H7 (cell line): ENCODE data around the gene KLHL14. TPM values are rescaled to one million over a fixed set of nuclear protein-coding genes. Genes with fewer than 3 reads are reported as not detected.
A peak's percentile ranks its signal among the peaks of the same experiment; 100 is the strongest.
"Not testable (repeated sequence)": the region's sequence is repeated elsewhere in the genome, so short reads cannot be mapped to it uniquely, and the experiment has no call there.

Source experiments
- DNase-seq: peaks from one replicate; pipeline ENCODE4 v3.0.0; 2012
- H3K27me3 ChIP-seq: 2 replicates; pipeline ENCODE4 v1.6.0; 2011; ENCODE audit warnings: mild to moderate bottlenecking, low read length; ENCODE audit not compliant: control insufficient read depth, insufficient read depth
- H3K36me3 ChIP-seq: replicated peaks from 2 replicates; pipeline ENCODE4 v1.5.1; 2011; ENCODE audit warnings: low read length; ENCODE audit not compliant: control insufficient read depth, insufficient read depth
- H3K4me3 ChIP-seq: 2 replicates; pipeline ENCODE4 v1.5.1; 2011; ENCODE audit warnings: low read depth, mild to moderate bottlenecking, control low read depth, low read length, moderate library complexity; ENCODE audit not compliant: insufficient read depth
- total RNA-seq: library from RNA; depleted of rRNA; stranded (reverse); fragments of >200 nt; shearing (Covaris generic); gene quantifications from 2 replicates; pipeline ENCODE4 v1.2.3, GENCODE V29; 2014

KLHL14 gene
- total RNA-seq, 1 experiment from 2014 or later, result 2.5 TPM

GRCh38 chr18:32670727-32671126, 102.1 kb downstream of the KLHL14 start:
- DNase-seq, result no peak
- no peaks in the 10 kb centered on the region for H3K36me3 ChIP-seq
- no peaks in the 10 kb centered on the region for H3K27me3 ChIP-seq
- no peak overlapping the region for H3K4me3 ChIP-seq

GRCh38 chr18:32669549-32670165, 103.2 kb downstream of the KLHL14 start:
- Histone ChIP-seq H3K36me3 (no peaks in the 10 kb centered on the region), H3K27me3 (no peaks in the 10 kb centered on the region), H3K4me3 (no peak overlapping the region)
- DNase-seq, result peak; percentile 4

DNA sequence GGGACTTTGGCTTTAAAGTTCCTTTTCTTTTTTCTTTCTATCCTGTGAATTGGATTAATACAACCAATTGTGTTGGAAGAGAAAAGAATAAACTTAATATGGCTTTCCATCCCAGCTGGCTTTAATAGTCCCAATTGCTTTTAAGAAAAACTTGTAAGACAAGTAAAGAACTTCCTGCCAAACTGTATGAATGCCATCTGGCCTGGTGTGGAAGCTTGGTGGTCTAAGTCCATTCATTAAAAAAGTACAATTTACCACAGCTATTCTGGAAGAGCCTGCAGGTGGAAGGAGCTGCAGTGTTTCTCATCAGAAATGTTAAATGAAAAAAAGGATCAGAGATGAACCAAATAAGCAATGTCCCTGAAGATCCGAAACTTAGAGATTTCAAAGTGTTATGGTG, 103.9 kb downstream of the KLHL14 start:
- no peaks in the 10 kb centered on the region for H3K27me3 ChIP-seq
- no peaks in the 10 kb centered on the region for H3K36me3 ChIP-seq
- H3K4me3 ChIP-seq, result no peak overlapping the region
- DNase-seq, result no peak

GRCh38 chr18:32661486-32662299, 111.1 kb downstream of the KLHL14 start:
- H3K27me3 ChIP-seq, result no peaks in the 10 kb centered on the region
- DNase-seq, result no peak
- no peak overlapping the region for H3K4me3 ChIP-seq
- no peaks in the 10 kb centered on the region for H3K36me3 ChIP-seq

DNA sequence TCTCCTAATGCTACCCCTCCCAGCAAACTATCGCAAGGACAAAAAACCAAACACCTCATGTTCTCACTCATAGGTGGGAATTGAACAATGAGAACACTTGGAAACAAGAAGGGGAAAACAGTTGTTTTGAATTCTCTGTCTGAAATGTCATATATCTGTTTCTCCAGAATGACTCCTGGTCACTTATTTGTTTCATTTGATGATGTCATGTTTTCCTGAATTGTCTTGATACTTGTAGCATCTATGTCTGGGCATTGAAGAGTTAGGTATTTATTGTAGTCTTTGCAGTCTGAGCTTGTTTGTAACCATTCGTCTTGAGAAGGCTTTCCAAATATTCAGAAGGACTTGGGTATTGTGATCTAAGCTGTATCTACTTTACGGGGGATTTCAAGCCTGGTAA, 118.3 kb downstream of the KLHL14 start:
- H3K27me3 ChIP-seq, H3K36me3 ChIP-seq, H3K4me3 ChIP-seq, DNase-seq: not testable (repeated sequence)

GRCh38 chr18:32637659-32638058, 135.2 kb downstream of the KLHL14 start:
- H3K27me3 ChIP-seq, H3K4me3 ChIP-seq, DNase-seq, H3K36me3 ChIP-seq: not testable (repeated sequence)

DNA sequence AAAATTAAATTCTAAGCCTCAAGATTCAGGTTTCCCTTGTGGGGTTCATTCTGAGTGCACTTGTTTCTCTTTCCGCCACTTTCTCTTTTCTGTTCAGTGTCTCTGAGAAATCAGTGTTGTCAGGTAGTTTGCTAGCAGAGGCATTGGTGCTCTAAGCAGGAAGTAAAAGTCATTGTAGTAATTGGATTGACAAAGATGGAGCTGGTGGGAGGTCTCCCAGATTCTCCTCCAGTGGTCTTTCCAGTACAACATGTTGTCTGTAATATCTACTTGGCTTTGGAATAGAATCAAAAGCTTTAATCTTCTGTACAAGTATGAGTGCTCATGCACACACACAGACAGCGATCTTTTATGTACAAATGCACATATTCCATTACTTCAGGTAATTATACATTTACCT, 135.6 kb downstream of the KLHL14 start:
- Histone ChIP-seq H3K36me3 (no peaks in the 10 kb centered on the region), H3K4me3 (no peak overlapping the region), H3K27me3 (no peaks in the 10 kb centered on the region)

DNA sequence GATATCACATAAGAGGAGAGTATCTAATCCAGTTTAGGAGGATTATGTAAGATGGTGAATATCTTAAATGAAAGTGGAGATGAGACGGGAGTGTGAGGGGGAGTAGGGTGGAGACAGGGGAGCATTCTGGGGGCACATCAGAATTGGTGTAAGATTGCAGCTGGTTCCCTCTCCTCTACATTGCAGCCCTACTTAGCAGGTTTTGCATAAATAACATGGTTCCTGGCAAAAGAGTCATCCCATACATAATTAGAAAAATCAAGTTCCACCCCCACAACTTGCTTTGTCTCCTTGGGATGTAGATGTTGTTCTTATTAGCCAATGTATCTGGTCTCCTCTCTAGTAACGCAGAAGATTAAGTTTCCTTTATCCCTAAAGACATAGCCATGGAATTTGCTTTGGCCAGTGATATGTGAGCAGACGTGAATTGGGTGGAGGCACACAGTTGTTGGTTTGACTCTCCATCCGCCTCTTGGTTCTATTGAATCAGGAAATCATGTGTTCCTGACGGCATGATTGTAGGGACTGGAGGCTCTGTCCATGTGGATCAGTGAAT, 137.9 kb downstream of the KLHL14 start:
- H3K4me3 ChIP-seq, result no peak overlapping the region
- no peaks in the 10 kb centered on the region for H3K27me3 ChIP-seq
- no peak for DNase-seq
- no peaks in the 10 kb centered on the region for H3K36me3 ChIP-seq

More for the DNA sequence above, 135.6 kb downstream of the KLHL14 start:
- no peak for DNase-seq

- Histone ChIP-seq H3K4me3 (no peak overlapping the region), H3K27me3 (no peaks in the 10 kb centered on the region), H3K36me3 (no peaks in the 10 kb centered on the region)
- no peak for DNase-seq
These were observed 142.7 kb downstream of the KLHL14 start for GRCh38 chr18:32629981-32630700.

DNA sequence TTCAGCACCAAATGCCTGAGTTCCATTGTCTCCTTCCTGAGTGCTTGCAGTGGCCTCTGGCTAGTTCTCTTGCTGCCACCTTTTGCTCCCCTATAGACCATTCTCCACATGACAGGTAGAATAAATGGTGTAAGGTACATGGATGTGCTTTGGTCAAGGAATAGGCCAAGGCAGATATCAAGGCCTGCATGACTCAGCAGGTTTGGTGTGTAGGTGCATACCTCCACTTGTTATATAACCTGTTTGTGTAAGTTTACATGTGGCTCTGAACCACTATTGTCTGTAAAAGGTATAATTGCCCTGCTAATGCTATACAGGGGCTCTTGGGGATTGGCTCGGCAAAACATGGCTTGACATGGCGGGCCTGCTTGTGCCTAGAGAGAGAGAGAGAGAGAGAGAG, 143.5 kb downstream of the KLHL14 start:
- no peaks in the 10 kb centered on the region for H3K36me3 ChIP-seq
- DNase-seq, result no peak
- H3K27me3 ChIP-seq, result no peaks in the 10 kb centered on the region
- no peak overlapping the region for H3K4me3 ChIP-seq

- H3K4me3 ChIP-seq, result no peak overlapping the region
- H3K36me3 ChIP-seq, result no peaks in the 10 kb centered on the region
- H3K27me3 ChIP-seq, result no peaks in the 10 kb centered on the region
- DNase-seq, result no peak
These were observed 148.6 kb downstream of the KLHL14 start for GRCh38 chr18:32624182-32624723.

GRCh38 chr18:32623563-32623962, 149.3 kb downstream of the KLHL14 start:
- Histone ChIP-seq H3K27me3 (no peaks in the 10 kb centered on the region), H3K4me3 (no peak overlapping the region), H3K36me3 (no peaks in the 10 kb centered on the region)
- no peak for DNase-seq
